HG02763 (cell line): Measurements from ENCODE around the gene E2F1.
"Not testable (repeated sequence)": the region's sequence is repeated elsewhere in the genome, so short reads cannot be mapped to it uniquely, and the experiment has no call there.

ENCODE experiments used
- ATAC-seq: cut with Tn5 transposase; IDR thresholded peaks from one replicate; pipeline ENCODE4 v1.9.1; 2021; ENCODE audit warnings: mild to moderate bottlenecking, moderate library complexity; ENCODE audit not compliant: unreplicated experiment

The E2F1 gene

GRCh38 chr20:33711446-33711738 lies 25.2 kb upstream of the E2F1 start:
- no peak for ATAC-seq

- ATAC-seq = no peak
These were observed 24.7 kb upstream of the E2F1 start for GRCh38 chr20:33710681-33711445.

GRCh38 chr20:33709905-33710541 lies 23.8 kb upstream of the E2F1 start:
- ATAC-seq = no peak

- ATAC-seq = no peak
These were observed 23.2 kb upstream of the E2F1 start for GRCh38 chr20:33709398-33709797.

- no peak for ATAC-seq
These were observed 21.5 kb upstream of the E2F1 start for GRCh38 chr20:33707668-33708067.

GRCh38 chr20:33704197-33704924 lies 18.2 kb upstream of the E2F1 start:
- ATAC-seq = no peak

- ATAC-seq = no peak
These were observed 17.4 kb upstream of the E2F1 start for GRCh38 chr20:33703498-33704137.

- ATAC-seq = no peak
These were observed 16.7 kb upstream of the E2F1 start for GRCh38 chr20:33702861-33703260.

- no peak for ATAC-seq
These were observed 15.7 kb upstream of the E2F1 start for GRCh38 chr20:33701629-33702450.

GRCh38 chr20:33700696-33701441 lies 14.7 kb upstream of the E2F1 start:
- not testable (repeated sequence) for ATAC-seq

GRCh38 chr20:33698966-33699365 lies 12.8 kb upstream of the E2F1 start:
- ATAC-seq = not testable (repeated sequence)

- no peak for ATAC-seq
These were observed 10.9 kb upstream of the E2F1 start for GRCh38 chr20:33697129-33697528.

GRCh38 chr20:33696448-33696847 lies 10.3 kb upstream of the E2F1 start:
- ATAC-seq = no peak

- no peak for ATAC-seq
These were observed 8.4 kb upstream of the E2F1 start for GRCh38 chr20:33694639-33695012.

- no peak for ATAC-seq
These were observed 7.8 kb upstream of the E2F1 start for GRCh38 chr20:33693741-33694638.

GRCh38 chr20:33693289-33693688 lies 7.1 kb upstream of the E2F1 start:
- ATAC-seq = no peak

- ATAC-seq = no peak
These were observed 3.8 kb upstream of the E2F1 start for GRCh38 chr20:33689973-33690372.

GRCh38 chr20:33689493-33689892 lies 3.3 kb upstream of the E2F1 start:
- ATAC-seq = no peak

- no peak for ATAC-seq
These were observed 2.8 kb upstream of the E2F1 start for GRCh38 chr20:33688938-33689424.
